ENCODE results near the gene DMRTC2.

The DMRTC2 gene

GRCh38 chr19:41845001-41845050, at the start of gene DMRTC2:
TSS of gene DMRTC2 (plus strand) at chr19:41845042. CDS start at chr19:41847429, 2,387 bp downstream.
- DNase-seq, result no peak

- DNase-seq, result no peak
These were observed 48.5 kb upstream of the DMRTC2 start, which contains the start of gene CEACAM3 for GRCh38 chr19:41796362-41796761. TSS of gene CEACAM3 (plus strand) at chr19:41796587. CDS start at chr19:41796678, 91 bp downstream.

GRCh38 chr19:41796901-41797300, 47.9 kb upstream of the DMRTC2 start:
- no peak for DNase-seq

GRCh38 chr19:41799444-41800000, 45.3 kb upstream of the DMRTC2 start:
- no peak for DNase-seq

GRCh38 chr19:41801031-41801430, 43.8 kb upstream of the DMRTC2 start:
- DNase-seq, result no peak

- no peak for DNase-seq
These were observed 43.0 kb upstream of the DMRTC2 start for GRCh38 chr19:41801792-41802211.

- no peak for DNase-seq
These were observed 42.1 kb upstream of the DMRTC2 start for GRCh38 chr19:41802770-41803169.

GRCh38 chr19:41804336-41804735, 40.5 kb upstream of the DMRTC2 start:
- DNase-seq, result no peak

- no peak for DNase-seq
These were observed 37.7 kb upstream of the DMRTC2 start for GRCh38 chr19:41807176-41807575.

GRCh38 chr19:41808663-41809566, 35.9 kb upstream of the DMRTC2 start:
- DNase-seq, result no peak

- no peak for DNase-seq
These were observed 34.5 kb upstream of the DMRTC2 start for GRCh38 chr19:41810301-41810700.

GRCh38 chr19:41811036-41811435, 33.8 kb upstream of the DMRTC2 start:
- DNase-seq, result no peak

- DNase-seq, result no peak
These were observed 32.9 kb upstream of the DMRTC2 start for GRCh38 chr19:41811981-41812380.

- no peak for DNase-seq
These were observed 30.9 kb upstream of the DMRTC2 start for GRCh38 chr19:41813911-41814310.

GRCh38 chr19:41815301-41815700, 29.5 kb upstream of the DMRTC2 start:
- DNase-seq, result no peak

GRCh38 chr19:41816761-41817160, 28.1 kb upstream of the DMRTC2 start:
- DNase-seq, result no peak

GRCh38 chr19:41821003-41821735, 23.7 kb upstream of the DMRTC2 start:
- peak; percentile 58 to 80 for DNase-seq

GRCh38 chr19:41837981-41838708, 6.7 kb upstream of the DMRTC2 start:
- no peak for DNase-seq

- no peak for DNase-seq
These were observed 5.6 kb upstream of the DMRTC2 start for GRCh38 chr19:41839211-41839610.

- no peak for DNase-seq
These were observed 1.5 kb upstream of the DMRTC2 start for GRCh38 chr19:41843371-41843770.

- peak in 1 of 2 experiments; percentile 42 for DNase-seq
These were observed 241 bp upstream of the DMRTC2 start, which contains the start of gene LYPD4 for GRCh38 chr19:41844601-41845000. TSS of gene LYPD4 (minus strand) at chr19:41844683. CDS start at chr19:41839285, 5,398 bp downstream.

GRCh38 chr19:41845051-41845590, 279 bp downstream of the DMRTC2 start:
- DNase-seq, result no peak

Data from NCI-H526 (cell line).